Stimulated activated CD4-positive, alpha-beta T cell treated with anti-CD3 and anti-CD28 coated beads, Interleukin-1b, Interleukin-23, amount 100 ng/mL, for 4 hours (primary cell): ENCODE measurements around the gene LOXL4.

Experiments used
- DNase-seq, 2 donors: peaks; one replicate each; pipeline ENCODE4 v3.0.0-alpha.2; 2020; ENCODE audit warnings: low read depth in 2 of 2

LOXL4 gene

GRCh38 chr10:98267894-98268693 is at the start of gene LOXL4:
LOXL4 (minus strand) TSS chr10:98268194; CDS start chr10:98263019, 5,175 bp downstream.
- no peak for DNase-seq

GRCh38 chr10:98316661-98317060 is 48.7 kb upstream of the LOXL4 start:
- DNase-seq = no peak

GRCh38 chr10:98316170-98316569 is 48.2 kb upstream of the LOXL4 start:
- DNase-seq = no peak

GRCh38 chr10:98314532-98315284 is 46.7 kb upstream of the LOXL4 start:
- DNase-seq = no peak

GRCh38 chr10:98313598-98313997 is 45.6 kb upstream of the LOXL4 start:
- no peak for DNase-seq

- DNase-seq = no peak
Measured at GRCh38 chr10:98312822-98313221, 44.8 kb upstream of the LOXL4 start.

GRCh38 chr10:98312349-98312748 is 44.4 kb upstream of the LOXL4 start:
- no peak for DNase-seq

- DNase-seq = no peak
Measured at GRCh38 chr10:98310701-98311100, 42.7 kb upstream of the LOXL4 start.

GRCh38 chr10:98309366-98310355 is 41.7 kb upstream of the LOXL4 start:
- peak in 1 of 2 donors; percentile 2 for DNase-seq

GRCh38 chr10:98308669-98309365 is 40.8 kb upstream of the LOXL4 start:
- DNase-seq = no peak

- no peak for DNase-seq
Measured at GRCh38 chr10:98307916-98308541, 40.0 kb upstream of the LOXL4 start.

GRCh38 chr10:98306501-98306900 is 38.5 kb upstream of the LOXL4 start:
- no peak for DNase-seq

GRCh38 chr10:98303569-98303968 is 35.6 kb upstream of the LOXL4 start:
- no peak for DNase-seq

- DNase-seq = no peak
Measured at GRCh38 chr10:98302741-98303365, 34.9 kb upstream of the LOXL4 start.

- DNase-seq = no peak
Measured at GRCh38 chr10:98301664-98302319, 33.8 kb upstream of the LOXL4 start.

GRCh38 chr10:98300526-98301229 is 32.7 kb upstream of the LOXL4 start:
- DNase-seq = no peak

GRCh38 chr10:98299341-98299740 is 31.3 kb upstream of the LOXL4 start:
- no peak for DNase-seq

GRCh38 chr10:98296524-98296923 is 28.5 kb upstream of the LOXL4 start:
- DNase-seq = no peak

- no peak for DNase-seq
Measured at GRCh38 chr10:98295907-98296306, 27.9 kb upstream of the LOXL4 start.
